Astrocyte (in vitro differentiated cells and primary cell): ENCODE data around the gene CIAO3. TPM values are rescaled to one million over a fixed set of nuclear protein-coding genes. Genes with fewer than 3 reads are reported as not detected.
A peak's percentile ranks its signal among the peaks of the same experiment; 100 is the strongest.

Experiments used
- DNase-seq: peaks from one replicate; pipeline ENCODE4 v3.0.0-alpha.2; 2010; ENCODE audit warnings: low read depth
- FAIRE-seq: peaks from 2 replicates; lab custom pipeline; 2011; peaks lifted over from hg19 to GRCh38; lab: Jason Lieb, UNC
- H2AFZ ChIP-seq: 2 replicates; pipeline ENCODE4 v1.6.0; 2012; ENCODE audit warnings: low read depth, low read length, inconsistent platforms
- H3K27ac ChIP-seq: 2 replicates; pipeline ENCODE4 v1.5.1; 2011; ENCODE audit warnings: low read depth, low read length, inconsistent platforms
- H3K27me3 ChIP-seq: 2 replicates; pipeline ENCODE4 v1.6.0; 2011; ENCODE audit warnings: low read length, inconsistent platforms; ENCODE audit not compliant: insufficient read depth
- H3K36me3 ChIP-seq: 2 replicates; pipeline ENCODE4 v1.5.1; 2011; ENCODE audit warnings: low read length, inconsistent platforms; ENCODE audit not compliant: insufficient read depth
- H3K4me1 ChIP-seq: 2 replicates; pipeline ENCODE4 v1.5.1; 2011; ENCODE audit warnings: low read length, inconsistent platforms; ENCODE audit not compliant: insufficient read depth
- H3K4me2 ChIP-seq: 2 replicates; pipeline ENCODE4 v1.6.0; 2012; ENCODE audit warnings: low read length, inconsistent platforms
- H3K4me3 ChIP-seq: 2 replicates; pipeline ENCODE4 v1.5.1; 2011; ENCODE audit warnings: low read depth, mild to moderate bottlenecking, low read length, inconsistent platforms; ENCODE audit not compliant: insufficient read depth
- H3K79me2 ChIP-seq: 2 replicates; pipeline ENCODE4 v1.6.0; 2012; ENCODE audit warnings: mild to moderate bottlenecking, low read length, inconsistent platforms; ENCODE audit not compliant: insufficient read depth
- H3K9ac ChIP-seq: 2 replicates; pipeline ENCODE4 v1.6.0; 2012; ENCODE audit warnings: mild to moderate bottlenecking, low read length, inconsistent platforms
- H3K9me3 ChIP-seq: 2 replicates; pipeline ENCODE4 v1.5.1; 2012; ENCODE audit warnings: low read depth, mild to moderate bottlenecking, low read length, inconsistent platforms; ENCODE audit not compliant: insufficient read depth
- H4K20me1 ChIP-seq: 2 replicates; pipeline ENCODE4 v1.6.0; 2012; ENCODE audit warnings: low read length, inconsistent platforms; ENCODE audit not compliant: insufficient read depth
- H3K27ac Mint-ChIP-seq: one replicate; pipeline ENCODE4 v1.8.0; 2021; ENCODE audit warnings: mild to moderate bottlenecking, mixed read lengths; ENCODE audit not compliant: unreplicated experiment
- H3K27me3 Mint-ChIP-seq: one replicate; pipeline ENCODE4 v1.8.0; 2021; ENCODE audit warnings: low read depth, mixed read lengths; ENCODE audit not compliant: unreplicated experiment
- H3K36me3 Mint-ChIP-seq: one replicate; pipeline ENCODE4 v1.8.0; 2021; ENCODE audit warnings: low read depth, mixed read lengths; ENCODE audit not compliant: unreplicated experiment
- H3K4me1 Mint-ChIP-seq: one replicate; pipeline ENCODE4 v1.8.0; 2021; ENCODE audit warnings: low read depth, mixed read lengths; ENCODE audit not compliant: unreplicated experiment
- H3K4me3 Mint-ChIP-seq: one replicate; pipeline ENCODE4 v1.8.0; 2021; ENCODE audit warnings: mild to moderate bottlenecking, moderate library complexity, mixed read lengths; ENCODE audit not compliant: unreplicated experiment
- H3K9me3 Mint-ChIP-seq: one replicate; pipeline ENCODE4 v1.8.0; 2021; ENCODE audit warnings: mild to moderate bottlenecking, mixed read lengths; ENCODE audit not compliant: unreplicated experiment
- CTCF ChIP-seq: IDR thresholded peaks from 2 replicates; pipeline ENCODE4 v1.5.1; 2011; ENCODE audit warnings: low read depth, mild to moderate bottlenecking, inconsistent platforms, low read length, moderate library complexity; ENCODE audit not compliant: insufficient read depth
- EZH2 ChIP-seq: IDR thresholded peaks from 2 replicates; pipeline ENCODE4 v1.6.1; 2012; ENCODE audit warnings: mild to moderate bottlenecking, low read length, inconsistent platforms; ENCODE audit not compliant: insufficient read depth
- total RNA-seq: library from RNA; stranded (reverse); gene quantifications from 2 replicates; pipeline ENCODE4 v1.2.1, GENCODE V29; 2021

Gene CIAO3
- total RNA-seq, 1 donor from 2014 or later = 19.6 TPM

GRCh38 chr16:686459-687260 is 54.1 kb downstream of the CIAO3 start:
- H3K27ac ChIP-seq = no peak overlapping the region
- no peak overlapping the region for H2AFZ ChIP-seq
- peaks cover 63% of the 10 kb centered on the region for H3K79me2 ChIP-seq
- H3K9ac ChIP-seq = no peak overlapping the region
- peaks cover 20% of the 10 kb centered on the region for H4K20me1 ChIP-seq
- H3K36me3 ChIP-seq = peaks cover 3% of the 10 kb centered on the region
- Mint-ChIP-seq H3K27ac (no peak overlapping the region), H3K36me3 (peaks cover 6% of the 10 kb centered on the region), H3K4me3 (no peak overlapping the region), H3K27me3 (peaks cover 4% of the 10 kb centered on the region), H3K9me3 (no peaks in the 10 kb centered on the region), H3K4me1 (peaks cover 10% of the 10 kb centered on the region)
- TF ChIP-seq CTCF = no peak
- no peak for TF ChIP-seq EZH2
- H3K9me3 ChIP-seq = no peaks in the 10 kb centered on the region
- no peak overlapping the region for H3K4me3 ChIP-seq
- H3K4me2 ChIP-seq = no peak overlapping the region
- H3K27me3 ChIP-seq = no peaks in the 10 kb centered on the region
- no peak for DNase-seq
- FAIRE-seq = no peak
- peaks cover 23% of the 10 kb centered on the region for H3K4me1 ChIP-seq

GRCh38 chr16:685967-686366 is 54.8 kb downstream of the CIAO3 start:
- H3K27me3 ChIP-seq = no peaks in the 10 kb centered on the region
- peaks cover 30% of the 10 kb centered on the region for H3K4me1 ChIP-seq
- peaks cover 26% of the 10 kb centered on the region for H4K20me1 ChIP-seq
- H3K79me2 ChIP-seq = peaks cover 70% of the 10 kb centered on the region
- DNase-seq (no peak), FAIRE-seq (no peak)
- H3K36me3 Mint-ChIP-seq = peaks cover 10% of the 10 kb centered on the region
- H3K36me3 ChIP-seq = peaks cover 3% of the 10 kb centered on the region
- no peaks in the 10 kb centered on the region for H3K9me3 Mint-ChIP-seq
- no peak overlapping the region for H3K27ac ChIP-seq
- H3K27ac Mint-ChIP-seq = no peak overlapping the region
- peak overlapping the region; percentile 67 for H3K4me3 Mint-ChIP-seq
- H3K9me3 ChIP-seq = no peaks in the 10 kb centered on the region
- H3K9ac ChIP-seq = no peak overlapping the region
- no peak overlapping the region for H3K4me2 ChIP-seq
- TF ChIP-seq EZH2 (no peak), CTCF (peak; percentile 19)
- H2AFZ ChIP-seq = no peak overlapping the region
- no peak overlapping the region for H3K4me3 ChIP-seq
- H3K4me1 Mint-ChIP-seq = peaks cover 14% of the 10 kb centered on the region
- H3K27me3 Mint-ChIP-seq = peaks cover 3% of the 10 kb centered on the region
